Keratinocyte (primary cell): Measurements from ENCODE around the gene TRAT1. TPM values are rescaled to one million over a fixed set of nuclear protein-coding genes. Genes with fewer than 3 reads are reported as not detected.

Experiments
- DNase-seq: peaks from one replicate; pipeline ENCODE4 v3.0.0-alpha.2; 2011; ENCODE audit warnings: low read depth, missing footprints, low spot score
- FAIRE-seq: peaks from 2 replicates; lab custom pipeline; 2011; peaks lifted over from hg19 to GRCh38; lab: Jason Lieb, UNC
- H2AFZ ChIP-seq: 2 replicates; pipeline ENCODE4 v1.6.0; 2012; ENCODE audit warnings: low read length, control low read depth, inconsistent platforms; ENCODE audit not compliant: control insufficient read depth
- H3K27ac ChIP-seq: 2 replicates; pipeline ENCODE4 v1.5.1; 2011; ENCODE audit warnings: low read length; ENCODE audit not compliant: control insufficient read depth, insufficient read depth
- H3K27me3 ChIP-seq: 3 replicates; pipeline ENCODE4 v1.6.0; 2011; ENCODE audit warnings: low read length; ENCODE audit not compliant: control insufficient read depth, insufficient read depth; ENCODE audit errors: extremely low read depth
- H3K36me3 ChIP-seq, 2 experiments: 2 replicates in 1 of 2; 3 replicates in 1 of 2; pipeline ENCODE4 v1.5.1; 2011; ENCODE audit warnings: low read length in 2 of 2, mild to moderate bottlenecking in 1 of 2; ENCODE audit not compliant: control insufficient read depth in 2 of 2, insufficient read depth in 2 of 2; ENCODE audit errors: extremely low read depth in 1 of 2
- H3K4me1 ChIP-seq: 3 replicates; pipeline ENCODE4 v1.5.1; 2011; ENCODE audit warnings: low read length; ENCODE audit not compliant: control insufficient read depth, insufficient read depth; ENCODE audit errors: extremely low read depth
- H3K4me2 ChIP-seq: 3 replicates; pipeline ENCODE4 v1.6.0; 2011; ENCODE audit warnings: low read depth, low read length; ENCODE audit not compliant: control insufficient read depth, insufficient read depth; ENCODE audit errors: extremely low read depth
- H3K4me3 ChIP-seq, 3 experiments: fragments of 200-600 bp in 1 of 3; sonication (generic) in 1 of 3; 2 replicates in 2 of 3; 3 replicates in 1 of 3; pipeline ENCODE4 v1.5.1; 2011 to 2016; ENCODE audit warnings: low read length in 3 of 3, mild to moderate bottlenecking in 3 of 3, control low read depth in 2 of 3, inconsistent platforms in 1 of 3, low read depth in 1 of 3, mixed read lengths in 1 of 3, mixed run types in 1 of 3, moderate library complexity in 1 of 3; ENCODE audit not compliant: control insufficient read depth in 2 of 3, insufficient read depth in 2 of 3; ENCODE audit errors: extremely low read depth in 1 of 3
- H3K79me2 ChIP-seq: 2 replicates; pipeline ENCODE4 v1.6.0; 2012; ENCODE audit warnings: low read length; ENCODE audit not compliant: control insufficient read depth, insufficient read depth
- H3K9ac ChIP-seq: 3 replicates; pipeline ENCODE4 v1.6.0; 2011; ENCODE audit warnings: low read length; ENCODE audit not compliant: control insufficient read depth, insufficient read depth; ENCODE audit errors: extremely low read depth
- H3K9me1 ChIP-seq: 3 replicates; pipeline ENCODE4 v1.6.0; 2011; ENCODE audit warnings: low read length; ENCODE audit not compliant: control insufficient read depth, insufficient read depth; ENCODE audit errors: extremely low read depth
- H3K9me3 ChIP-seq: 2 replicates; pipeline ENCODE4 v1.5.1; 2012; ENCODE audit warnings: low read depth, low read length; ENCODE audit not compliant: control insufficient read depth
- H4K20me1 ChIP-seq: 3 replicates; pipeline ENCODE4 v1.6.0; 2011; ENCODE audit warnings: low read length; ENCODE audit not compliant: control insufficient read depth, insufficient read depth; ENCODE audit errors: extremely low read depth
- EZH2 ChIP-seq: IDR thresholded peaks from one replicate; pipeline ENCODE4 v1.6.1; 2012; ENCODE audit warnings: inconsistent platforms, mild to moderate bottlenecking, low read length, moderate library complexity
- dilution Hi-C: fragments of 300-500 bp; cut with MboI; formaldehyde crosslinking; loops from one replicate; pipeline ENCODE4 v1.7.0; 2020; ENCODE audit warnings: low sequenced_read_pairs; ENCODE audit not compliant: extremely low pct_ligation_motif_present
- polyA plus RNA-seq, 5 experiments: library from polyadenylated mRNA; depleted of rRNA in 3 of 5; stranded (reverse) in 3 of 5; stranded (forward) in 1 of 5; unstranded in 1 of 5; fragments of >200 nt; gene quantifications; 1 replicate in 1 of 5; 2 replicates in 3 of 5; 3 replicates in 1 of 5; pipeline versions ENCODE4 v1.2.1 to v1.2.3, GENCODE V29; 2011 to 2012; ENCODE audit warnings: missing spikeins in 2 of 5, low read depth in 1 of 5, low replicate concordance in 1 of 5
- TF ChIP-seq, protein P1 (sequence below), 3 experiments: IDR thresholded peaks in 1 of 3; conservative IDR thresholded peaks in 1 of 3; optimal IDR thresholded peaks in 1 of 3; 2 replicates in 2 of 3; 3 replicates in 1 of 3; pipeline versions ENCODE3 to v1.5.1; 2011; ENCODE audit warnings: low read length in 3 of 3, mild to moderate bottlenecking in 3 of 3, moderate library complexity in 2 of 3, control low read depth in 1 of 3, inconsistent platforms in 1 of 3; ENCODE audit not compliant: insufficient read depth in 2 of 3; ENCODE audit errors: extremely low read depth in 1 of 3

Gene TRAT1
- polyA plus RNA-seq, 1 donor (not counting 4 experiments of a cell fraction or from before 2014, with no cell fraction given), result not detected

- TF ChIP-seq, protein P1, sequence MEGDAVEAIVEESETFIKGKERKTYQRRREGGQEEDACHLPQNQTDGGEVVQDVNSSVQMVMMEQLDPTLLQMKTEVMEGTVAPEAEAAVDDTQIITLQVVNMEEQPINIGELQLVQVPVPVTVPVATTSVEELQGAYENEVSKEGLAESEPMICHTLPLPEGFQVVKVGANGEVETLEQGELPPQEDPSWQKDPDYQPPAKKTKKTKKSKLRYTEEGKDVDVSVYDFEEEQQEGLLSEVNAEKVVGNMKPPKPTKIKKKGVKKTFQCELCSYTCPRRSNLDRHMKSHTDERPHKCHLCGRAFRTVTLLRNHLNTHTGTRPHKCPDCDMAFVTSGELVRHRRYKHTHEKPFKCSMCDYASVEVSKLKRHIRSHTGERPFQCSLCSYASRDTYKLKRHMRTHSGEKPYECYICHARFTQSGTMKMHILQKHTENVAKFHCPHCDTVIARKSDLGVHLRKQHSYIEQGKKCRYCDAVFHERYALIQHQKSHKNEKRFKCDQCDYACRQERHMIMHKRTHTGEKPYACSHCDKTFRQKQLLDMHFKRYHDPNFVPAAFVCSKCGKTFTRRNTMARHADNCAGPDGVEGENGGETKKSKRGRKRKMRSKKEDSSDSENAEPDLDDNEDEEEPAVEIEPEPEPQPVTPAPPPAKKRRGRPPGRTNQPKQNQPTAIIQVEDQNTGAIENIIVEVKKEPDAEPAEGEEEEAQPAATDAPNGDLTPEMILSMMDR (optimal IDR thresholded peaks at IDR 0.05 in 1 of 3, IDR thresholded peaks at IDR 0.05 in 1 of 3, conservative IDR thresholded peaks at IDR 0.05 in 1 of 3; ENCODE audit: extremely low read depth in 1 of 3, insufficient read depth in 2 of 3, low read length in 3 of 3), result no peak
- TF ChIP-seq EZH2, result no peak
- no peak overlapping the region for H3K4me3 ChIP-seq
- H3K4me2 ChIP-seq, result no peak overlapping the region
- no peaks in the 10 kb centered on the region for H3K79me2 ChIP-seq
- no peaks in the 10 kb centered on the region for H4K20me1 ChIP-seq
- no peak overlapping the region for H3K9ac ChIP-seq
- H3K9me3 ChIP-seq, result no peaks in the 10 kb centered on the region
- H3K27ac ChIP-seq, result no peak overlapping the region
- H3K27me3 ChIP-seq, result no peaks in the 10 kb centered on the region
- dilution Hi-C loops, result no loop called here
- no peaks in the 10 kb centered on the region for H3K4me1 ChIP-seq
- H3K9me1 ChIP-seq, result no peaks in the 10 kb centered on the region
- H2AFZ ChIP-seq, result no peak overlapping the region
- FAIRE-seq (no peak), DNase-seq (no peak)
- no peaks in the 10 kb centered on the region for H3K36me3 ChIP-seq
Measured at GRCh38 chr3:108887777-108888176, 65.2 kb downstream of the TRAT1 start.

DNA sequence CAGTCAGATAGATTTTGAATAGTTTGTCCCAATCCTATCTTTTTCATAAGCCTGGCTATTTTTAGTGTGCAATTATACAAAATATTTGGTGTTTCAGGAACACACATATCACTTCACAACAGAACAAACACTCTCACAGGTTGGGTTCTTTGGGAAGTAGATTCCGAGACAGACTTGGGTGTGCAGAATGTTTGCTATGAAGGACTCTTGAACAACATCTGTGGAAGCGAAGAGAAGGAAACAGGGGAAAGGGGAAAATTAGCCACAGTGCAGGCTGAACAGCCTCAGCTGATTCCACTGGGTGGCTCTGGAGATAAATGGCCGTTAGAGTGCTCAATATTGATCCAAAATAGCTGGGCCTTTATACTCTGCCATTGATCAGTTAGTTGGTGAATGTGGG lies 69.2 kb downstream of the TRAT1 start:
- no peak overlapping the region for H3K4me3 ChIP-seq
- no peaks in the 10 kb centered on the region for H4K20me1 ChIP-seq
- H3K9me1 ChIP-seq, result no peaks in the 10 kb centered on the region
- H3K27ac ChIP-seq, result no peak overlapping the region
- H3K9me3 ChIP-seq, result no peaks in the 10 kb centered on the region
- H3K9ac ChIP-seq, result no peak overlapping the region
- no peak for DNase-seq
- dilution Hi-C loops, result no loop called here
- no peak overlapping the region for H3K4me2 ChIP-seq
- TF ChIP-seq EZH2, result no peak
- TF ChIP-seq, protein P1 (optimal IDR thresholded peaks at IDR 0.05 in 1 of 3, IDR thresholded peaks at IDR 0.05 in 1 of 3, conservative IDR thresholded peaks at IDR 0.05 in 1 of 3; ENCODE audit: extremely low read depth in 1 of 3, insufficient read depth in 2 of 3, low read length in 3 of 3), result no peak
- no peak overlapping the region for H2AFZ ChIP-seq
- H3K4me1 ChIP-seq, result no peaks in the 10 kb centered on the region
- H3K36me3 ChIP-seq, result no peaks in the 10 kb centered on the region
- no peak for FAIRE-seq
- H3K79me2 ChIP-seq, result no peaks in the 10 kb centered on the region
- no peaks in the 10 kb centered on the region for H3K27me3 ChIP-seq
